Subcutaneous abdominal adipose tissue (tissue), 5 donors: ENCODE results near the gene OPCML.

ENCODE experiments used
- H3K27ac ChIP-seq: one replicate; pipeline ENCODE4 v1.7.0; 2013; ENCODE audit warnings: low read depth, mild to moderate bottlenecking, inconsistent platforms, low read length, moderate library complexity
- H3K27me3 ChIP-seq, 5 donors: one replicate each; pipeline ENCODE4 v1.7.0; 2013; ENCODE audit warnings: low read length in 5 of 5, inconsistent platforms in 1 of 5; ENCODE audit not compliant: control insufficient read depth in 5 of 5, insufficient read depth in 4 of 5
- H3K36me3 ChIP-seq, 5 donors: one replicate each; pipeline ENCODE4 v1.7.0; 2013; ENCODE audit warnings: low read length in 5 of 5; ENCODE audit not compliant: control insufficient read depth in 5 of 5, insufficient read depth in 5 of 5
- H3K4me1 ChIP-seq, 5 donors: one replicate each; pipeline ENCODE4 v1.7.0; 2013; ENCODE audit warnings: low read length in 5 of 5, mild to moderate bottlenecking in 3 of 5, moderate library complexity in 1 of 5; ENCODE audit not compliant: control insufficient read depth in 5 of 5, insufficient read depth in 5 of 5
- H3K4me3 ChIP-seq, 5 donors: one replicate each; pipeline ENCODE4 v1.7.0; 2013; ENCODE audit warnings: low read length in 5 of 5, low read depth in 1 of 5
- H3K9ac ChIP-seq, 5 donors: one replicate each; pipeline ENCODE4 v1.7.0; 2013; ENCODE audit warnings: low read length in 5 of 5, mild to moderate bottlenecking in 4 of 5, moderate library complexity in 3 of 5
- H3K9me3 ChIP-seq, 5 donors: one replicate each; pipeline ENCODE4 v1.7.0; 2013; ENCODE audit warnings: low read length in 5 of 5; ENCODE audit not compliant: control insufficient read depth in 5 of 5
- donor health status: healthy.
- donor health status: healthy.
- donor health status: healthy.
- donor health status: healthy.
- donor health status: healthy.

Gene OPCML

DNA sequence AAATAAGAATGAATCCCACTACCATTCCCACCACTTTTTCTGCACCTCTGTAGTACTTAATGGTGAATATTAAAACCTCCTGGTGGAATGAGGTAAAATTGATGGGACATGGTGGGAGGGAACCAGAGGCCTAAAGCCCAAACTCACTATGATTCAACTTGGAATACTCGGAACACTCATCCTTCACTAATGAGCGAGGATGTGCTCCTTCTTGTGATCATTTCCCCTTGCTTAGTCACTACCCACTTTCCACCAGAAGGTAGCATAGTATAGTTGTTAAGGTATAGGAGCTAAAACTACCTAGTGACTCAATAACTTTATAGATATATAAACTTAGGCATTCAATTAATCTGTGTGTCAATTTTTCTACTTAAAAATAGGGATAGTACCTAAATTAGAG, 728.9 kb downstream of the OPCML start:
- peaks cover 0 to 11% (median 2%) of the 10 kb centered on the region in 5 donors for H3K9me3 ChIP-seq
- H3K36me3 ChIP-seq: no peaks in the 10 kb centered on the region
- H3K27me3 ChIP-seq: no peaks in the 10 kb centered on the region
- no peak overlapping the region for H3K9ac ChIP-seq
- no peak overlapping the region for H3K4me3 ChIP-seq
- no peaks in the 10 kb centered on the region for H3K4me1 ChIP-seq
- no peak overlapping the region for H3K27ac ChIP-seq

DNA sequence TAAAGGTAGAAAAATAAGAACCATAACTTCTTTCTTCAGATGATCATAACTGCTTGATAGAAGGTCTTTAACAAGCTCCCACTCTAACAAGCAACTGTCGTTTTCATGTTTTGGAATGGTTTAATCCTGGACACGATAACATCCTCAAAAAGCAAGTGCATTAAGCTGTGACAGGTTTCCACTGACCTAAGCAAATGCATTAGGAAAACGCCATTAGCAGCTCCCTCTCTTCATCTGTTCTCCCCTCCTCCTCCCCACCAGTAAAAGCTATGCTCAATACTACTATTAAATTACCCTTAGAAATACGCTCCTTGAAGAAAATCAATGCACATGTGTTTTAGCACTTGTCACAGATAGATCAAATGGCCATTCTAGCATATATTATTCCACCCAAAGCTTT, 729.4 kb downstream of the OPCML start:
- no peaks in the 10 kb centered on the region for H3K4me1 ChIP-seq
- peaks cover 0 to 14% (median 2%) of the 10 kb centered on the region in 5 donors for H3K9me3 ChIP-seq
- no peaks in the 10 kb centered on the region for H3K27me3 ChIP-seq
- H3K36me3 ChIP-seq: no peaks in the 10 kb centered on the region
- H3K9ac ChIP-seq: no peak overlapping the region
- H3K27ac ChIP-seq: no peak overlapping the region
- H3K4me3 ChIP-seq: no peak overlapping the region

DNA sequence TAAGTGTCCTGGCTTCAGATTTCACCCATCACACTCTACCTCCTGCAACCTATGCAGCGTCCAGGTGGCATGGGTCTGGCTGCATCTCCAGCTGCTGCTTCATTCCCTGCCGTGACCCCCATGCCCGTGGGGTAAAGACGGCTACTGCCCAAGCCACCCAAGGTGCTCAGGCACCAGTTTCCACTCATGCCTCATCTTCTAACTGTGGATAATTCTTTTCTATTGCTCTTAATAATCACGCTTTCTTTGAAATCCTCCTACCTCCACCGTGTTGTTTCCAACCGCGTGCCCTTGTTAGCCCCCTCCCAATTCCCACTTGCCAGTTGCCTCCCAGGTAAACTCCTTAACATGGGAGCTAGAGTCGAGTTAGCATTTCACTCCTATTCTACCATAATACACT, 738.5 kb downstream of the OPCML start:
- H3K4me3 ChIP-seq: no peak overlapping the region
- H3K9me3 ChIP-seq: peaks cover 0 to 7% (median 0%) of the 10 kb centered on the region in 5 donors
- H3K9ac ChIP-seq: no peak overlapping the region
- no peaks in the 10 kb centered on the region for H3K36me3 ChIP-seq
- peaks cover 0 to 2% (median 0%) of the 10 kb centered on the region in 5 donors for H3K27me3 ChIP-seq
- no peak overlapping the region for H3K27ac ChIP-seq
- no peaks in the 10 kb centered on the region for H3K4me1 ChIP-seq

- Histone ChIP-seq H3K36me3 (no peaks in the 10 kb centered on the region), H3K9ac (no peak overlapping the region), H3K27ac (no peak overlapping the region), H3K4me3 (no peak overlapping the region), H3K27me3 (peaks cover 0 to 2% (median 0%) of the 10 kb centered on the region in 5 donors), H3K4me1 (no peaks in the 10 kb centered on the region), H3K9me3 (no peaks in the 10 kb centered on the region)
These were observed 739.8 kb downstream of the OPCML start for GRCh38 chr11:132792341-132793140.

DNA sequence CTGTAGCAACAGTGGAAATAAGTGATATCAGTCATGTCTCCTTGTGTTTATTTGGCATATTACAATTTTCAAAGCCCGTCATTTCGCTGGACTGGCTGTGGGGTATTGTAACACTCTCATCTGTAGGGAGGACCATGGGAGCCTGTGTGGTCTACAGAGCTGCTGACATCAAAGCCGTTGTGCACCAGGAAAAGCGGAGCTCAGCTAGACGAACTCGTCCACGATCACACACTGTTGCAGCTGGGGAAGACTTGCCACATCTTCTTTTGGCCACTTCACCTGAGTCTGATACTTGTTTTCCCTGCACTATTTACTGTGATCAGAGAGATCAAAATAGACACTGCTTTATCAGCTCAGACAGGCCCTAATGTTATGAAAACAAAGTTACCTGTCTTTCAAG, 741.3 kb downstream of the OPCML start:
- H3K27ac ChIP-seq: no peak overlapping the region
- H3K9ac ChIP-seq: no peak overlapping the region
- H3K36me3 ChIP-seq: no peaks in the 10 kb centered on the region
- no peaks in the 10 kb centered on the region for H3K9me3 ChIP-seq
- no peak overlapping the region for H3K4me3 ChIP-seq
- H3K27me3 ChIP-seq: peaks cover 0 to 2% (median 0%) of the 10 kb centered on the region in 5 donors
- no peaks in the 10 kb centered on the region for H3K4me1 ChIP-seq

GRCh38 chr11:132790466-132790865, 741.8 kb downstream of the OPCML start:
- H3K9ac ChIP-seq: no peak overlapping the region
- H3K4me3 ChIP-seq: no peak overlapping the region
- H3K27ac ChIP-seq: no peak overlapping the region
- H3K4me1 ChIP-seq: no peaks in the 10 kb centered on the region
- no peaks in the 10 kb centered on the region for H3K9me3 ChIP-seq
- H3K27me3 ChIP-seq: peaks cover 0 to 2% (median 0%) of the 10 kb centered on the region in 5 donors
- no peaks in the 10 kb centered on the region for H3K36me3 ChIP-seq

DNA sequence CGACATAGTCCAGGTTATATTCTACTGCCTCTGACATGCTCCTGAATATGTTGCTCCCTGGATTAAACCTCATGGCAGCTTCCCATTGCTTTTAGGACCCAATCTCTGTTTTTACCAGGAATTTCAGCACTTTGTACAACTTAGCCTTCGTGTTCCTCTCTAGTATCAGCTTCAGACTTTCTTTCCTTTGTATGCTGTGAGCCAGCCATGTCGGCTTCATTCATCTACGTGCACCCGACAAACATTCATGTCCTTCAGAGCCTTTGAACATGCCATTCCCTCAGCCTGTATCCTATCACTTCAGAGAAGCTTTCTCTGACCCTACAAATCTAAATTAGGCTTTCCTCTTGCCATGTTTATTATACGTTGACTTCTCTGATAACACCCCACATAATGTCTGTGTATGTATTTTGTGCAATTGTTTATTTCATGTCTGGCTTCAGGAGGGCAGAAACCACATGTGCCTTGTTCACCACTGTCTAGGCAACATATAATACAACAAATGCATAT, 743.4 kb downstream of the OPCML start:
- H3K4me1 ChIP-seq: no peaks in the 10 kb centered on the region
- no peaks in the 10 kb centered on the region for H3K36me3 ChIP-seq
- no peak overlapping the region for H3K9ac ChIP-seq

GRCh38 chr11:132785878-132786277, 746.4 kb downstream of the OPCML start:
- Histone ChIP-seq H3K4me3 (no peak overlapping the region), H3K9me3 (no peaks in the 10 kb centered on the region), H3K9ac (no peak overlapping the region), H3K4me1 (no peaks in the 10 kb centered on the region), H3K27ac (no peak overlapping the region), H3K27me3 (peaks cover 0 to 2% (median 0%) of the 10 kb centered on the region in 5 donors), H3K36me3 (no peaks in the 10 kb centered on the region)

More for the DNA sequence above, 743.4 kb downstream of the OPCML start:
- no peak overlapping the region for H3K4me3 ChIP-seq
- no peak overlapping the region for H3K27ac ChIP-seq
- H3K9me3 ChIP-seq: no peaks in the 10 kb centered on the region
- peaks cover 0 to 2% (median 0%) of the 10 kb centered on the region in 5 donors for H3K27me3 ChIP-seq

DNA sequence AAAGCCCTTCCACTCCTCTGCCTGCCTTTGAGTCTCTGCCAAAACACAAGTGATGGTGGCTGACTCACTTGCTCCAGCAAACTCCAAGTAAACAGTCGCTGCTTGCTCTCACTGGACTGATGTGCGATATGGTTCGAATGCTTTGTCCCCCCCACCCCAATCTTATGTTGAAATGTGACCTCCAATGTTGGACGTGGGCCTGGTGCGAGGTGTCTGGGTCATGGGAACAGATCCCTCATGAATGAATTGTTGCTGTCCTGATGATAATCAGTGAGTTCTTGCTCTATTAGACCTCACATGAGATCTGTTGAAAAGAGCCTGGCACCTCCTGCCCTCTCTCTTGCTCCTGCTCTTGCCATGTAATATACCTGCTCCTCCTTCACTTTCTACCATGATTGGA, 747.9 kb downstream of the OPCML start:
- no peak overlapping the region for H3K4me3 ChIP-seq
- no peaks in the 10 kb centered on the region for H3K36me3 ChIP-seq
- H3K9ac ChIP-seq: no peak overlapping the region
- H3K27me3 ChIP-seq: peaks cover 0 to 2% (median 0%) of the 10 kb centered on the region in 5 donors
- no peaks in the 10 kb centered on the region for H3K9me3 ChIP-seq
- H3K4me1 ChIP-seq: no peaks in the 10 kb centered on the region
- H3K27ac ChIP-seq: no peak overlapping the region

- Histone ChIP-seq H3K27me3 (peaks cover 0 to 2% (median 0%) of the 10 kb centered on the region in 5 donors), H3K36me3 (no peaks in the 10 kb centered on the region), H3K9ac (no peak overlapping the region), H3K9me3 (no peaks in the 10 kb centered on the region), H3K4me1 (peaks cover 0 to 8% (median 0%) of the 10 kb centered on the region in 5 donors), H3K27ac (no peak overlapping the region), H3K4me3 (no peak overlapping the region)
These were observed 750.2 kb downstream of the OPCML start for GRCh38 chr11:132782102-132782501.
